ENCODE data around the gene C19orf81. TPM values are rescaled to one million over a fixed set of nuclear protein-coding genes. Genes with fewer than 3 reads are reported as not detected.
A peak's percentile ranks its signal among the peaks of the same experiment; 100 is the strongest.

The C19orf81 gene
- total and polyA plus RNA-seq, 2 of the 8 experiments (the other 6 are each of a cell fraction or from before 2014, with no cell fraction given), result 11.7 to 13.0 TPM

DNA sequence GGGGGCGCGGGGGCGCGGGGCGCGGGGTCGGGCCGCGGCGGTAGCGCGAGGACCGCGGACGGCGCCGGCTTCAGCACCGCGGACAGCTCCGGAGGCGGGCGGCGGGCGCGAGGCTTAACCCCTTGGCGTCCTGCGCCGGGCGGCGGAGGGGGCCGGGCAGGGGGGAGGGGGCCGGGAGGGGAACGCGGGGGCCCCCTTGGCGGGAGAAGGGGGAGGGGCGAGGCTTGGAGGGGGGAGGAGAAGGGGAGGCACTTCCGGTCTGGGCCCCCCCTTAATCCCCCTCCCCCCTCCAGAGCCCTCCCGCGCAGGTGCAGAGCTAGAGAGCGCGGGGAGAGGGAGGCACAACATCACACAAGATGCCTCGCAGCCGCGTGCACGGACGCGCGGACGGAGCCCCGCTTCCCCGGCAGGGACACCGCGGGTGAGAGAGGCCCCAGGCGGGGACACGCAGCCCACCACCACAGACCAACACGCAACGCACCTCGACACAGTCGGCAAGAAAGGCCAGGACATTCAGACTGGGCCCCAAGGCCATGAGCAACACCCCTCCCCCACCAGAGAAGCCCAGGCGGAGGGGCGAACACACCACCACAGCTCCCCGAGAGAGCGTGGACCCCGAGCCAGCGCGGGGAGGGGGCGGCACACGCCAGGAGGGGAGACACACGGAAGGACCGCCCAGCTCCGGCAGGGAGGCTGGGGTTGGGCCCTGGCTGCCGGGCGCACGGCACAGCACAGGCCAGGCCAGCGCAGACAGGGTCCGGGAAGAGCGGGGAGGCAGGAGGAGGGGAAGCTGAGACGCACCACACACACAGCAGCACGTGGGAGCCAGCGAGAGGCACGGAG, 46.2 kb downstream of the C19orf81 start:
- Histone ChIP-seq H3K27me3 (replicated peaks in 1 of 4; ENCODE audit: control insufficient read depth in 3 of 4, extremely low read depth in 1 of 4, insufficient read depth in 3 of 4, low read length in 3 of 4) (peaks cover 9 to 77% (median 70%) of the 10 kb centered on the region in 4 experiments), H3K36me3 (ENCODE audit: control insufficient read depth in 2 of 4, insufficient read depth in 4 of 4, low read length in 3 of 4) (no peaks in the 10 kb centered on the region), H2BK12ac (ENCODE audit: low read depth, low read length) (peak overlapping the region; percentile 71; the same call in 1 of the 2 replicates), H3K18ac (ENCODE audit: extremely low read depth, low read length) (peak overlapping the region; percentile 78), H3K9ac (replicated peaks in 1 of 4; ENCODE audit: extremely low read depth in 1 of 4, low read depth in 3 of 4, low read length in 3 of 4) (no peak overlapping the region; a peak in 1 of 7 replicates), H4K20me1 (replicated peaks in 1 of 2; ENCODE audit: control insufficient read depth in 1 of 2, insufficient read depth in 2 of 2, low read length in 2 of 2) (peaks cover 0 to 26% of the 10 kb centered on the region in 2 experiments), H3K79me1 (ENCODE audit: low read depth, low read length) (no peaks in the 10 kb centered on the region), H3K4me2 (ENCODE audit: insufficient read depth in 1 of 2, low read depth in 2 of 2, low read length in 2 of 2) (peak overlapping the region; percentile 86 to 98), H3K27ac (ENCODE audit: low read depth, low read length) (no peak overlapping the region), H3K23me2 (ENCODE audit: low read depth, low read length) (peaks cover 17% of the 10 kb centered on the region), H2BK5ac (ENCODE audit: low read depth, low read length) (peak overlapping the region; percentile 44; the same call in 1 of the 2 replicates), H4K5ac (ENCODE audit: insufficient read length, low read depth, low read length) (no peak overlapping the region), H3K4me3 (ENCODE audit: extremely low read depth in 1 of 4, insufficient read depth in 2 of 4, low read depth in 3 of 4, low read length in 4 of 4) (peak overlapping the region; percentile 43 to 60 (median 48)), H2AK5ac (ENCODE audit: low read depth, low read length) (peak overlapping the region; percentile 53; the same call in 1 of the 2 replicates), H4K91ac (replicated peaks; ENCODE audit: insufficient read length, low read length) (peak overlapping the region; percentile 54), H3K4me1 (replicated peaks in 1 of 4; ENCODE audit: control insufficient read depth in 3 of 4, insufficient read depth in 4 of 4, low read length in 3 of 4) (peaks cover 0 to 24% (median 21%) of the 10 kb centered on the region in 4 experiments; a peak in 6 of 7 replicates), H3K79me2 (ENCODE audit: control insufficient read depth in 1 of 2, insufficient read depth in 2 of 2, low read length in 2 of 2) (no peaks in the 10 kb centered on the region), H3K4ac (replicated peaks; ENCODE audit: insufficient read length, low read depth, low read length) (no peak overlapping the region), H2BK20ac (ENCODE audit: low read length) (peak overlapping the region; percentile 72; the same call in 1 of the 2 replicates), H4K8ac (ENCODE audit: extremely low read depth, insufficient read depth, low read length) (peak overlapping the region; percentile 57), H2BK15ac (ENCODE audit: low read length) (no peak overlapping the region), H3K23ac (ENCODE audit: insufficient read length) (no peak overlapping the region), H3K56ac (replicated peaks; ENCODE audit: insufficient read length, low read depth, low read length) (no peak overlapping the region), H3K9me3 (ENCODE audit: insufficient read depth in 2 of 2, low read depth in 1 of 2, low read length in 1 of 2) (no peaks in the 10 kb centered on the region), H2AFZ (ENCODE audit: low read length) (no peak overlapping the region), H2BK120ac (replicated peaks; ENCODE audit: low read depth, low read length) (no peak overlapping the region), H3K14ac (ENCODE audit: insufficient read length) (no peak overlapping the region)
- POLR2A ChIA-PET (ENCODE audit: partially characterized antibody), result interaction anchor here (0.5 to 1.6 kb wide), 5 partner anchors 9 to 86 kb away, joined by 3 to 5 read pairs (median 4); no protein-coding TSS in a partner anchor
- no peak for FAIRE-seq
- peak in 1 of 2 experiments; percentile 82 for DNase-seq (ENCODE audit: low read depth in 1 of 2, low spot score in 2 of 2)
- WGBS, 2 experiments (ENCODE audit: extremely low coverage in 1 of 2, insufficient coverage in 1 of 2, insufficient read length in 1 of 2, insufficient replicate concordance in 2 of 2, low coverage in 1 of 2, low lambda C conversion rate in 2 of 2, missing lambda C conversion rate in 1 of 2), result 6% methylated on average over 24 of the region's 81 CpGs; no CpG with 5 or more reads in 1 of the 2 experiments
- CTCF ChIA-PET (ENCODE audit: partially characterized antibody), result interaction anchor here (0.6 to 1.7 kb wide), 7 partner anchors 9 to 1198 kb away, joined by 3 to 11 read pairs (median 4); no protein-coding TSS in a partner anchor
- TF ChIP-seq ZNF274 (IDR thresholded peaks at IDR 0.05; ENCODE audit: borderline replicate concordance, extremely low read depth, low read length) (no peak), YY1 (IDR thresholded peaks at IDR 0.05; ENCODE audit: low read depth, low read length) (no peak), SP2 (IDR thresholded peaks at IDR 0.05; ENCODE audit: low read length) (no peak), SP4 (IDR thresholded peaks at IDR 0.05; ENCODE audit: low read length) (no peak), POU5F1 (IDR thresholded peaks at IDR 0.05; ENCODE audit: low read depth, low read length) (no peak), GTF2F1 (IDR thresholded peaks at IDR 0.05; ENCODE audit: borderline replicate concordance, low read depth, low read length) (no peak), PHF8 (conservative IDR thresholded peaks at IDR 0.05; ENCODE audit: low read depth, low read length) (0 out of 2 replicates have a peak, but pooled peaks have one; percentile 30), TAF7 (optimal IDR thresholded peaks at IDR 0.05; ENCODE audit: borderline replicate concordance, low read depth, low read length) (no peak), POLR2A (IDR thresholded peaks at IDR 0.05; ENCODE audit: control extremely low read depth in 1 of 2, low read depth in 2 of 2, low read length in 2 of 2) (no peak), POLR2AphosphoS5 (IDR thresholded peaks at IDR 0.05; ENCODE audit: low read depth, low read length) (no peak)
- TF ChIP-seq, protein P1, sequence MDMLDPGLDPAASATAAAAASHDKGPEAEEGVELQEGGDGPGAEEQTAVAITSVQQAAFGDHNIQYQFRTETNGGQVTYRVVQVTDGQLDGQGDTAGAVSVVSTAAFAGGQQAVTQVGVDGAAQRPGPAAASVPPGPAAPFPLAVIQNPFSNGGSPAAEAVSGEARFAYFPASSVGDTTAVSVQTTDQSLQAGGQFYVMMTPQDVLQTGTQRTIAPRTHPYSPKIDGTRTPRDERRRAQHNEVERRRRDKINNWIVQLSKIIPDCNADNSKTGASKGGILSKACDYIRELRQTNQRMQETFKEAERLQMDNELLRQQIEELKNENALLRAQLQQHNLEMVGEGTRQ (IDR thresholded peaks at IDR 0.05; ENCODE audit: low read length), result no peak
